IMR-90 (cell line): ENCODE data around the gene CYB561A3. TPM values are rescaled to one million over a fixed set of nuclear protein-coding genes. Genes with fewer than 3 reads are reported as not detected.

Source experiments
- ATAC-seq: fragments of 200-7000 bp; cut with Tn5 transposase; 2 replicates; pipeline ENCODE4 v1.9.1; 2020; ENCODE audit warnings: low read depth, mild to moderate bottlenecking, moderate library complexity
- BruUV-seq: library from RNA; stranded (reverse); fragments of 400-500 nt; replicated peaks from 2 replicates; lab custom pipeline; 2021; lab: Mats Ljungman, UMichigan
- CTCF ChIA-PET: fragments of 300-600 bp; formaldehyde crosslinking; extraction: SDS; loops from one replicate; lab custom pipeline; 2021; ENCODE audit warnings: antibody characterized with exemption; lab: Yijun Ruan, JAX
- POLR2A ChIA-PET: fragments of 300-600 bp; sonication (Branson Sonifier 250); formaldehyde crosslinking; loops from one replicate; lab custom pipeline; 2022; ENCODE audit warnings: antibody characterized with exemption; ENCODE audit not compliant: unreplicated experiment; lab: Charles Lee
- DNase-seq: peaks from one replicate; pipeline ENCODE4 v3.0.0; 2013
- H2AFZ ChIP-seq: replicated peaks from 2 replicates; pipeline ENCODE3; 2013; ENCODE audit warnings: low read length, mild to moderate bottlenecking; ENCODE audit not compliant: poor library complexity
- H2AK5ac ChIP-seq: 2 replicates; pipeline ENCODE4 v1.6.1; 2013; ENCODE audit warnings: low read depth, low read length, inconsistent platforms
- H2AK9ac ChIP-seq: replicated peaks from 2 replicates; pipeline ENCODE3; 2013; ENCODE audit warnings: mild to moderate bottlenecking, low read depth, low read length, moderate library complexity; ENCODE audit not compliant: poor library complexity
- H2BK120ac ChIP-seq: 2 replicates; pipeline ENCODE4 v1.6.1; 2013; ENCODE audit warnings: low read depth, low read length, inconsistent platforms
- H2BK15ac ChIP-seq: 3 replicates; pipeline ENCODE4 v1.6.1; 2013; ENCODE audit warnings: low read depth, low read length, inconsistent platforms
- H2BK20ac ChIP-seq: 2 replicates; pipeline ENCODE4 v1.6.1; 2013; ENCODE audit warnings: low read depth, mild to moderate bottlenecking, inconsistent platforms, low read length, moderate library complexity
- H2BK5ac ChIP-seq: 2 replicates; pipeline ENCODE4 v1.6.1; 2013; ENCODE audit warnings: mild to moderate bottlenecking, low read depth, low read length, inconsistent platforms; ENCODE audit not compliant: poor library complexity, severe bottlenecking
- H3K14ac ChIP-seq: replicated peaks from 2 replicates; pipeline ENCODE4 v1.6.1; 2013; ENCODE audit warnings: low read depth, low read length, inconsistent platforms
- H3K18ac ChIP-seq: 2 replicates; pipeline ENCODE4 v1.6.1; 2013; ENCODE audit warnings: low read depth, low read length, control low read depth
- H3K23ac ChIP-seq: 2 replicates; pipeline ENCODE4 v1.6.1; 2013; ENCODE audit warnings: low read depth, low read length, inconsistent platforms
- H3K27ac ChIP-seq: 2 replicates; pipeline ENCODE4 v1.5.1; 2013; ENCODE audit warnings: mild to moderate bottlenecking, control low read depth, low read length; ENCODE audit not compliant: insufficient read depth
- H3K27me3 ChIP-seq: 2 replicates; pipeline ENCODE4 v1.6.1; 2013; ENCODE audit warnings: low read length; ENCODE audit not compliant: control insufficient read depth, insufficient read depth
- H3K36me3 ChIP-seq: 2 replicates; pipeline ENCODE4 v1.6.1; 2013; ENCODE audit warnings: low read length, mixed read lengths; ENCODE audit not compliant: control insufficient read depth, insufficient read depth
- H3K4ac ChIP-seq: 2 replicates; pipeline ENCODE4 v1.6.1; 2013; ENCODE audit warnings: low read depth, low read length, inconsistent platforms
- H3K4me1 ChIP-seq: 2 replicates; pipeline ENCODE4 v1.6.1; 2013; ENCODE audit warnings: low read length, mixed read lengths; ENCODE audit not compliant: control insufficient read depth, insufficient read depth
- H3K4me2 ChIP-seq: 2 replicates; pipeline ENCODE4 v1.6.1; 2013; ENCODE audit warnings: low read depth, mild to moderate bottlenecking, control low read depth, low read length, moderate library complexity
- H3K4me3 ChIP-seq: 2 replicates; pipeline ENCODE4 v1.5.1; 2013; ENCODE audit warnings: low read depth, mild to moderate bottlenecking, control low read depth, low read length, moderate library complexity; ENCODE audit not compliant: insufficient read depth
- H3K56ac ChIP-seq: 2 replicates; pipeline ENCODE4 v1.6.1; 2013; ENCODE audit warnings: low read length, inconsistent platforms; ENCODE audit not compliant: insufficient read depth; ENCODE audit errors: extremely low read depth
- H3K79me1 ChIP-seq, 2 experiments: 2 replicates each; pipeline ENCODE4 v1.6.1; 2013; ENCODE audit warnings: low read length in 2 of 2, inconsistent platforms in 1 of 2, low read depth in 1 of 2
- H3K9ac ChIP-seq: 2 replicates; pipeline ENCODE4 v1.6.1; 2013; ENCODE audit warnings: low read depth, low read length, control low read depth
- H3K9me1 ChIP-seq: 2 replicates; pipeline ENCODE4 v1.6.1; 2013; ENCODE audit warnings: low read length, inconsistent platforms; ENCODE audit not compliant: insufficient read depth
- H3K9me3 ChIP-seq: 2 replicates; pipeline ENCODE4 v1.6.1; 2013; ENCODE audit warnings: low read length; ENCODE audit not compliant: control insufficient read depth, insufficient read depth
- H4K20me1 ChIP-seq: 2 replicates; pipeline ENCODE4 v1.6.1; 2013; ENCODE audit warnings: low read length, inconsistent platforms; ENCODE audit not compliant: insufficient read depth
- H4K5ac ChIP-seq: 2 replicates; pipeline ENCODE4 v1.6.1; 2013; ENCODE audit warnings: mild to moderate bottlenecking, low read depth, low read length, control low read depth
- H4K8ac ChIP-seq, 2 experiments: 2 replicates each; pipeline ENCODE4 v1.6.1; 2013; ENCODE audit warnings: low read depth in 2 of 2, low read length in 2 of 2, control low read depth in 1 of 2, inconsistent platforms in 1 of 2
- H4K91ac ChIP-seq: 2 replicates; pipeline ENCODE4 v1.6.1; 2013; ENCODE audit warnings: low read depth, low read length, inconsistent platforms; ENCODE audit not compliant: insufficient read depth
- BHLHE40 ChIP-seq: fragments of 150-350 bp; IDR thresholded peaks from 2 replicates; pipeline ENCODE4 v1.6.1; 2016; ENCODE audit warnings: mild to moderate bottlenecking, low read depth, low read length
- CEBPB ChIP-seq: IDR thresholded peaks from 2 replicates; pipeline ENCODE4 v1.6.1; 2012; ENCODE audit warnings: low read depth, low read length, improper control_type of control experiment
- CHD1 ChIP-seq: IDR thresholded peaks from 2 replicates; pipeline ENCODE4 v1.6.1; 2012; ENCODE audit warnings: low read depth, low read length, improper control_type of control experiment
- FOS ChIP-seq: fragments of 150-350 bp; IDR thresholded peaks from 2 replicates; pipeline ENCODE4 v1.6.1; 2016; ENCODE audit warnings: low read depth, low read length
- MAFK ChIP-seq: IDR thresholded peaks from 2 replicates; pipeline ENCODE4 v1.6.1; 2012; ENCODE audit warnings: low read depth, low read length, improper control_type of control experiment
- MAZ ChIP-seq: IDR thresholded peaks from 2 replicates; pipeline ENCODE4 v1.6.1; 2012; ENCODE audit warnings: low read depth, mild to moderate bottlenecking, low read length, improper control_type of control experiment, moderate library complexity, borderline replicate concordance
- MXI1 ChIP-seq: IDR thresholded peaks from 2 replicates; pipeline ENCODE4 v1.6.1; 2012; ENCODE audit warnings: low read depth, mild to moderate bottlenecking, low read length, moderate library complexity, borderline replicate concordance
- NFE2L2 ChIP-seq: fragments of 150-350 bp; IDR thresholded peaks from 2 replicates; pipeline ENCODE4 v1.6.1; 2016; ENCODE audit warnings: low read depth, mild to moderate bottlenecking, low read length
- RAD21 ChIP-seq: IDR thresholded peaks from 2 replicates; pipeline ENCODE4 v1.6.1; 2012; ENCODE audit warnings: low read length, improper control_type of control experiment
- RCOR1 ChIP-seq: IDR thresholded peaks from 2 replicates; pipeline ENCODE4 v1.6.1; 2012; ENCODE audit warnings: mild to moderate bottlenecking, low read length, improper control_type of control experiment; ENCODE audit not compliant: insufficient replicate concordance
- RFX5 ChIP-seq: IDR thresholded peaks from 2 replicates; pipeline ENCODE4 v1.8.0; 2012; ENCODE audit warnings: low read depth, mild to moderate bottlenecking, low read length, moderate library complexity
- SMC3 ChIP-seq: fragments of 150-350 bp; IDR thresholded peaks from 2 replicates; pipeline ENCODE4 v1.6.1; 2016; ENCODE audit warnings: low read depth, mild to moderate bottlenecking, antibody characterized with exemption, low read length, moderate library complexity
- WGBS, 2 experiments: methylation state at CpG; one replicate each; pipeline versions ENCODE4 v1.1.5 to v1.1.7; 2013; ENCODE audit warnings: missing lambda C conversion rate in 2 of 2; ENCODE audit not compliant: insufficient read length in 1 of 2; ENCODE audit errors: extremely low coverage in 2 of 2; 5-methylcytosine and 5-hydroxymethylcytosine counted together
- dilution Hi-C: fragments of 300-500 bp; cut with HindIII; formaldehyde crosslinking; loops from one replicate; pipeline ENCODE4 v1.14.3; 2018; ENCODE audit warnings: low sequenced_read_pairs; ENCODE audit not compliant: unreplicated experiment
- in situ Hi-C: fragments of 300-500 bp; cut with MboI; formaldehyde crosslinking; loops from 3 replicates; pipeline ENCODE4 v1.14.3; 2019; ENCODE audit warnings: low sequenced_read_pairs, inconsistent platforms, mixed read lengths
- intact Hi-C: fragments of 100-400 bp; cut with micrococcal nuclease; formaldehyde crosslinking; loops from 2 replicates; pipeline ENCODE4 v1.10.0; 2022
- polyA plus RNA-seq, 3 experiments: library from polyadenylated mRNA; depleted of rRNA; stranded (reverse); fragments of >200 nt; gene quantifications; 2 replicates each; pipeline ENCODE4 v1.2.3, GENCODE V29; 2012; ENCODE audit warnings: low replicate concordance in 1 of 3
- total RNA-seq: library from RNA; depleted of rRNA; stranded (reverse); fragments of >200 nt; gene quantifications from 2 replicates; pipeline ENCODE4 v1.2.3, GENCODE V29; 2012
- TF ChIP-seq, protein P1 (sequence below): conservative IDR thresholded peaks from 2 replicates; pipeline ENCODE4 v1.5.1; 2012; ENCODE audit warnings: mild to moderate bottlenecking, low read depth, low read length, improper control_type of control experiment
- TF ChIP-seq, protein P2 (sequence below): fragments of 150-350 bp; IDR thresholded peaks from 2 replicates; pipeline ENCODE4 v1.6.1; 2016; ENCODE audit warnings: low read depth, mild to moderate bottlenecking, low read length, moderate library complexity, borderline replicate concordance

Gene CYB561A3
- total and polyA plus RNA-seq, 2 of the 4 experiments (the other 2 are of a cell fraction): 13.6 to 39.2 TPM

DNA sequence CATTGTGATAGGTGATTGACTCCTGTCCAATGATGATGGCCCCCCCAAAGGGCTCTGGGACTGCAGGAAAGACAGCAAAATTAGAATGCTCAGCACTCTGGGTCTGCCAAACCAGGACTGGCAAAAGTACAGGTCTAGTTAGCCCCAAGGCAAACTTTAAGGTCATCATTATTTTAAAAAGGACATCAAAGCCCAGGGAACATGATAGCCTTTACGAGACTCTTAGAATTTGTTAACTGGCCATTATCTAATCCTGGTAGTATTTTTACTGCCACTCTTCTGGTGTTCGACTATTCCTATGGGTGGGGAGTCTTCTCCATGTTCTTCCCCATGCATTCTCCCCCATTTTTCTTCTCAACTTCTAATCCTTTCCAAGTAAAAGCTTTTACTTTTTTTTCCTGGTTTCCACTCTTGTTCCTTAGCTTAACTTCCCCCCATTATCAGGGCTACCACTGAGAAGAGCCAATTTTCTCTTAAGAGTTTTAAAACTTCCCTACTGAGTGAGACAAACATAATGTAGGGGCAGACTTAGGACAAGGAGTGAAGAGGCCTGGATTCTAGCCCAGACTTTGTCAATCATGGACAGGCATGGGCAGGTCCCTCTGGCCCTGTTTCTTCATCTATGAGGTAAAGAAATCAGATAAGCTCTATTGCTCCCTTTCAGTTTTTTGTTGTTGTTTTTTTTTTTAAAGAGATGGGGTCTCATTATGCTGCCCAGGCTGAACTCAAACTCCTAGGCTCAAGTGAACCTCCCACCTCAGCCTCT, 35.9 kb downstream of the CYB561A3 start (continued):
- TF ChIP-seq MAFK: no peak

DNA sequence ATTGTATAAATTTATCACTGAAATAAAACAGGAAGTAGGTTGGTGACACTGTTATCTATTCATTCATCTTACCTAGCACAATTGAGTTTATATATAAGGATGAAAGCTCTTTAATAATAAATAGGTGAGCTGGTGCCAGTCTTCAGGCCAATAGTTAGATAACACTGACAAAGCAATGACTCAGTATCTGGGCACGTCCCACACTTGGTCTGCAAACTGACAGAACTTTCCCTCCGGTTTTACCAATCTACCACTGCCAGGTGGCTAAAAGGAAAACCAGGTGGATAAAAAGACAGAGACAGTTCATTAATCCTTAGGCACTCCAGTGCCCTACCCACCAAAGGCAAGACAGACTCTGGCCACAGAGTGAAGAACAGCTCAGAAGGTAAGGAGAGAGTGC, 46.4 kb downstream of the CYB561A3 start:
- Histone ChIP-seq H3K4ac (no peak overlapping the region), H3K18ac (no peak overlapping the region), H3K14ac (no peak overlapping the region), H3K23ac (no peak overlapping the region), H3K4me1 (no peaks in the 10 kb centered on the region), H2BK120ac (no peak overlapping the region), H3K9ac (no peak overlapping the region), H4K5ac (no peak overlapping the region), H4K20me1 (peaks cover 8% of the 10 kb centered on the region), H3K79me1 (peaks cover 12 to 17% of the 10 kb centered on the region in 2 experiments; a peak in 3 of 4 replicates), H3K27me3 (no peaks in the 10 kb centered on the region), H4K8ac (no peak overlapping the region), H3K36me3 (peaks cover 64% of the 10 kb centered on the region), H3K27ac (no peak overlapping the region), H3K56ac (no peak overlapping the region), H2AFZ (no peak overlapping the region), H2BK15ac (no peak overlapping the region), H2BK20ac (no peak overlapping the region), H3K4me3 (no peak overlapping the region), H2AK9ac (no peak overlapping the region), H2BK5ac (no peak overlapping the region), H2AK5ac (no peak overlapping the region), H4K91ac (no peak overlapping the region), H3K9me3 (no peaks in the 10 kb centered on the region), H3K4me2 (no peak overlapping the region), H3K9me1 (peaks cover 3% of the 10 kb centered on the region; the same call in 1 of the 2 replicates)
- ChIA-PET CTCF (interaction anchor here (0.9 to 1.2 kb wide), 2 partner anchors 10 to 81 kb away, joined by 3 read pairs; no protein-coding TSS in a partner anchor), POLR2A (interaction anchor here (0.5 kb wide), 1 partner anchor 10 kb away, joined by 4 read pairs; no protein-coding TSS in a partner anchor)
- ATAC-seq: no peak
- BruUV-seq: no TSS peak
- intact Hi-C loops: no loop called here
- DNase-seq: no peak
- dilution Hi-C loops: no loop called here
- no CpG with 5 or more reads among the region's 2 CpGs for WGBS, 2 experiments
- in situ Hi-C loops: loop anchor here (25.0 kb wide), 1 partner anchor 1703 kb away; the partner anchor contains the start of gene OSBP
- TF ChIP-seq MAZ: no peak
- no peak for TF ChIP-seq RCOR1
- TF ChIP-seq CEBPB: no peak
- TF ChIP-seq MXI1: no peak
- TF ChIP-seq FOS: no peak
- TF ChIP-seq BHLHE40: no peak
- TF ChIP-seq MAFK: no peak
- no peak for TF ChIP-seq NFE2L2
- no peak for TF ChIP-seq SMC3
- no peak for TF ChIP-seq RAD21
- no peak for TF ChIP-seq RFX5
- TF ChIP-seq, protein P1, sequence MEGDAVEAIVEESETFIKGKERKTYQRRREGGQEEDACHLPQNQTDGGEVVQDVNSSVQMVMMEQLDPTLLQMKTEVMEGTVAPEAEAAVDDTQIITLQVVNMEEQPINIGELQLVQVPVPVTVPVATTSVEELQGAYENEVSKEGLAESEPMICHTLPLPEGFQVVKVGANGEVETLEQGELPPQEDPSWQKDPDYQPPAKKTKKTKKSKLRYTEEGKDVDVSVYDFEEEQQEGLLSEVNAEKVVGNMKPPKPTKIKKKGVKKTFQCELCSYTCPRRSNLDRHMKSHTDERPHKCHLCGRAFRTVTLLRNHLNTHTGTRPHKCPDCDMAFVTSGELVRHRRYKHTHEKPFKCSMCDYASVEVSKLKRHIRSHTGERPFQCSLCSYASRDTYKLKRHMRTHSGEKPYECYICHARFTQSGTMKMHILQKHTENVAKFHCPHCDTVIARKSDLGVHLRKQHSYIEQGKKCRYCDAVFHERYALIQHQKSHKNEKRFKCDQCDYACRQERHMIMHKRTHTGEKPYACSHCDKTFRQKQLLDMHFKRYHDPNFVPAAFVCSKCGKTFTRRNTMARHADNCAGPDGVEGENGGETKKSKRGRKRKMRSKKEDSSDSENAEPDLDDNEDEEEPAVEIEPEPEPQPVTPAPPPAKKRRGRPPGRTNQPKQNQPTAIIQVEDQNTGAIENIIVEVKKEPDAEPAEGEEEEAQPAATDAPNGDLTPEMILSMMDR: no peak
- TF ChIP-seq, protein P2, sequence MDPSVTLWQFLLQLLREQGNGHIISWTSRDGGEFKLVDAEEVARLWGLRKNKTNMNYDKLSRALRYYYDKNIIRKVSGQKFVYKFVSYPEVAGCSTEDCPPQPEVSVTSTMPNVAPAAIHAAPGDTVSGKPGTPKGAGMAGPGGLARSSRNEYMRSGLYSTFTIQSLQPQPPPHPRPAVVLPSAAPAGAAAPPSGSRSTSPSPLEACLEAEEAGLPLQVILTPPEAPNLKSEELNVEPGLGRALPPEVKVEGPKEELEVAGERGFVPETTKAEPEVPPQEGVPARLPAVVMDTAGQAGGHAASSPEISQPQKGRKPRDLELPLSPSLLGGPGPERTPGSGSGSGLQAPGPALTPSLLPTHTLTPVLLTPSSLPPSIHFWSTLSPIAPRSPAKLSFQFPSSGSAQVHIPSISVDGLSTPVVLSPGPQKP: no peak
- no peak for TF ChIP-seq CHD1
